ENCODE data around the gene TTN. TPM values are rescaled to one million over a fixed set of nuclear protein-coding genes. Genes with fewer than 3 reads are reported as not detected.

The TTN gene
- total and polyA plus RNA-seq, 2 donors from 2014 or later: 0.02 to 3.6 TPM

- FAIRE-seq (no peak), DNase-seq (no peak)
- H3K36me3 ChIP-seq (ENCODE audit: control insufficient read depth in 2 of 3, insufficient read depth in 3 of 3, low read length in 3 of 3): no peaks in the 10 kb centered on the region
- H3K9me3 ChIP-seq (ENCODE audit: control insufficient read depth in 2 of 3, insufficient read depth in 1 of 3, low read length in 3 of 3): no peaks in the 10 kb centered on the region
- intact Hi-C loops (cut with DNase I): no loop called here
- no peaks in the 10 kb centered on the region for H3K27me3 ChIP-seq (ENCODE audit: control insufficient read depth, insufficient read depth, low read length)
- TF ChIP-seq CTCF (IDR thresholded peaks at IDR 0.05; ENCODE audit: borderline replicate concordance, extremely low read depth, insufficient read depth): no peak
- H3K9ac ChIP-seq (ENCODE audit: low read length in 3 of 3): no peak overlapping the region
- H3K4me1 ChIP-seq (ENCODE audit: control insufficient read depth in 2 of 3, insufficient read depth in 2 of 3, low read depth in 1 of 3, low read length in 3 of 3): no peaks in the 10 kb centered on the region
- H3K27ac ChIP-seq (ENCODE audit: low read depth in 2 of 2, low read length in 2 of 2): no peak overlapping the region
- no peak overlapping the region for H3K4me3 ChIP-seq (ENCODE audit: low read length in 3 of 3)
These were observed 50.4 kb downstream of the TTN start for GRCh38 chr2:178756843-178757242.

GRCh38 chr2:178756343-178756742, 50.9 kb downstream of the TTN start:
- Histone ChIP-seq H3K4me1 (ENCODE audit: control insufficient read depth in 2 of 3, insufficient read depth in 2 of 3, low read depth in 1 of 3, low read length in 3 of 3) (no peaks in the 10 kb centered on the region), H3K9me3 (ENCODE audit: control insufficient read depth in 2 of 3, insufficient read depth in 1 of 3, low read length in 3 of 3) (no peaks in the 10 kb centered on the region), H3K27ac (ENCODE audit: low read depth in 2 of 2, low read length in 2 of 2) (no peak overlapping the region), H3K4me3 (ENCODE audit: low read length in 3 of 3) (no peak overlapping the region), H3K9ac (ENCODE audit: low read length in 3 of 3) (no peak overlapping the region), H3K36me3 (ENCODE audit: control insufficient read depth in 2 of 3, insufficient read depth in 3 of 3, low read length in 3 of 3) (no peaks in the 10 kb centered on the region), H3K27me3 (ENCODE audit: control insufficient read depth, insufficient read depth, low read length) (no peaks in the 10 kb centered on the region)
- no peak for TF ChIP-seq CTCF (IDR thresholded peaks at IDR 0.05; ENCODE audit: borderline replicate concordance, extremely low read depth, insufficient read depth)
- no peak for DNase-seq
- no peak for FAIRE-seq
- intact Hi-C loops (cut with DNase I): no loop called here

- H3K9ac ChIP-seq (ENCODE audit: low read length in 3 of 3): no peak overlapping the region
- no peaks in the 10 kb centered on the region for H3K9me3 ChIP-seq (ENCODE audit: control insufficient read depth in 2 of 3, insufficient read depth in 1 of 3, low read length in 3 of 3)
- H3K4me1 ChIP-seq (ENCODE audit: control insufficient read depth in 2 of 3, insufficient read depth in 2 of 3, low read depth in 1 of 3, low read length in 3 of 3): no peaks in the 10 kb centered on the region
- no peak overlapping the region for H3K27ac ChIP-seq (ENCODE audit: low read depth in 2 of 2, low read length in 2 of 2)
- H3K4me3 ChIP-seq (ENCODE audit: low read length in 3 of 3): no peak overlapping the region
- TF ChIP-seq CTCF (IDR thresholded peaks at IDR 0.05; ENCODE audit: borderline replicate concordance, extremely low read depth, insufficient read depth): no peak
- H3K27me3 ChIP-seq (ENCODE audit: control insufficient read depth, insufficient read depth, low read length): no peaks in the 10 kb centered on the region
- intact Hi-C loops (cut with DNase I): no loop called here
- H3K36me3 ChIP-seq (ENCODE audit: control insufficient read depth in 2 of 3, insufficient read depth in 3 of 3, low read length in 3 of 3): no peaks in the 10 kb centered on the region
- DNase-seq: no peak
- FAIRE-seq: no peak
These were observed 59.5 kb downstream of the TTN start for GRCh38 chr2:178747767-178748166.

- Histone ChIP-seq H3K9me3 (ENCODE audit: control insufficient read depth in 2 of 3, insufficient read depth in 1 of 3, low read length in 3 of 3) (no peaks in the 10 kb centered on the region), H3K36me3 (ENCODE audit: control insufficient read depth in 2 of 3, insufficient read depth in 3 of 3, low read length in 3 of 3) (no peaks in the 10 kb centered on the region), H3K4me1 (ENCODE audit: control insufficient read depth in 2 of 3, insufficient read depth in 2 of 3, low read depth in 1 of 3, low read length in 3 of 3) (no peaks in the 10 kb centered on the region), H3K4me3 (ENCODE audit: low read length in 3 of 3) (no peak overlapping the region), H3K27ac (ENCODE audit: low read depth in 2 of 2, low read length in 2 of 2) (no peak overlapping the region), H3K27me3 (ENCODE audit: control insufficient read depth, insufficient read depth, low read length) (no peaks in the 10 kb centered on the region), H3K9ac (ENCODE audit: low read length in 3 of 3) (no peak overlapping the region)
- TF ChIP-seq CTCF (IDR thresholded peaks at IDR 0.05; ENCODE audit: borderline replicate concordance, extremely low read depth, insufficient read depth): no peak
- no peak for DNase-seq
- intact Hi-C loops (cut with DNase I): no loop called here
- no peak for FAIRE-seq
These were observed 72.7 kb downstream of the TTN start for GRCh38 chr2:178734518-178734917.
